SK-N-SH (cell line): ENCODE data around the gene SGCE. TPM values are rescaled to one million over a fixed set of nuclear protein-coding genes. Genes with fewer than 3 reads are reported as not detected.

ENCODE experiments used
- CTCF ChIA-PET: fragments of 300-600, 350-600 bp; formaldehyde crosslinking; extraction: SDS; loops from one replicate; lab custom pipeline; 2021; lab: Yijun Ruan, JAX
- POLR2A ChIA-PET: fragments of 350-600 bp; sonication (Branson Sonifier 250); formaldehyde crosslinking; extraction: SDS; loops from one replicate; lab custom pipeline; 2020; ENCODE audit warnings: antibody characterized with exemption, inconsistent platforms; lab: Yijun Ruan, JAX
- DNase-seq: peaks from one replicate; pipeline ENCODE4 v3.0.0; 2012
- H2AFZ ChIP-seq: fragments of 200-600 bp; sonication (generic); 2 replicates; pipeline ENCODE4 v1.8.1; 2016; ENCODE audit warnings: antibody characterized with exemption, mild to moderate bottlenecking, low read depth
- H3F3A ChIP-seq: fragments of 200-600 bp; sonication (generic); replicated peaks from 2 replicates; pipeline ENCODE3; 2016; ENCODE audit warnings: antibody characterized with exemption, mild to moderate bottlenecking; ENCODE audit not compliant: insufficient read depth
- H3K27ac ChIP-seq, 2 experiments: fragments of 200-500 bp in 1 of 2; fragments of 200-600 bp in 1 of 2; sonication (Bioruptor generic) in 1 of 2; sonication (generic), shearing (Covaris generic) in 1 of 2; 2 replicates each; pipeline versions ENCODE4 v1.5.1 to v1.6.1; 2014 to 2016; ENCODE audit warnings: low read depth in 2 of 2, inconsistent platforms in 1 of 2, low read length in 1 of 2, mild to moderate bottlenecking in 1 of 2, mixed read lengths in 1 of 2
- H3K27me3 ChIP-seq: fragments of 200-600 bp; sonication (generic), shearing (Covaris generic); 2 replicates; pipeline ENCODE4 v1.6.1; 2016; ENCODE audit warnings: mixed run types; ENCODE audit not compliant: insufficient read depth
- H3K36me3 ChIP-seq, 2 experiments: fragments of 200-500 bp in 1 of 2; fragments of 200-600 bp in 1 of 2; sonication (Bioruptor generic) in 1 of 2; sonication (generic) in 1 of 2; replicated peaks in 1 of 2; 2 replicates each; pipeline versions ENCODE3 to v1.5.1; 2014 to 2016; ENCODE audit warnings: low read length in 1 of 2, mild to moderate bottlenecking in 1 of 2; ENCODE audit not compliant: insufficient read depth in 2 of 2, control insufficient read depth in 1 of 2
- H3K4me1 ChIP-seq, 2 experiments: fragments of 200-500 bp in 1 of 2; fragments of 200-600 bp in 1 of 2; sonication (Bioruptor generic) in 1 of 2; sonication (generic), shearing (Covaris generic) in 1 of 2; 2 replicates each; pipeline versions ENCODE4 v1.5.1 to v1.6.1; 2014 to 2016; ENCODE audit warnings: low read depth in 1 of 2, low read length in 1 of 2, mixed run types in 1 of 2; ENCODE audit not compliant: insufficient read depth in 2 of 2, control insufficient read depth in 1 of 2
- H3K4me2 ChIP-seq: fragments of 200-600 bp; sonication (generic), shearing (Covaris generic); 2 replicates; pipeline ENCODE4 v1.6.1; 2017; ENCODE audit warnings: mixed run types
- H3K4me3 ChIP-seq, 2 experiments: fragments of 200-500 bp in 1 of 2; fragments of 200-600 bp in 1 of 2; sonication (Bioruptor generic) in 1 of 2; sonication (generic), shearing (Covaris generic) in 1 of 2; 2 replicates each; pipeline versions ENCODE4 v1.5.1 to v1.8.1; 2014 to 2016; ENCODE audit warnings: low read depth in 2 of 2, inconsistent platforms in 1 of 2, low read length in 1 of 2, mild to moderate bottlenecking in 1 of 2, mixed read lengths in 1 of 2, moderate library complexity in 1 of 2
- H3K79me2 ChIP-seq: fragments of 200-600 bp; sonication (generic); 2 replicates; pipeline ENCODE4 v1.8.1; 2017; ENCODE audit warnings: mild to moderate bottlenecking; ENCODE audit not compliant: insufficient read depth
- H3K9ac ChIP-seq: fragments of 200-600 bp; sonication (generic); 2 replicates; pipeline ENCODE4 v1.6.1; 2017; ENCODE audit warnings: mixed run types
- H3K9me2 ChIP-seq: fragments of 200-600 bp; sonication (generic); 2 replicates; pipeline ENCODE4 v1.6.1; 2017; ENCODE audit warnings: mixed run types
- H3K9me3 ChIP-seq: fragments of 200-600 bp; sonication (generic); 2 replicates; pipeline ENCODE4 v1.6.1; 2017; ENCODE audit warnings: mixed run types, mild to moderate bottlenecking, moderate library complexity
- H4K20me1 ChIP-seq: fragments of 200-600 bp; sonication (generic); 2 replicates; pipeline ENCODE4 v1.6.1; 2017; ENCODE audit warnings: mild to moderate bottlenecking, mixed run types; ENCODE audit not compliant: insufficient read depth
- CHD2 ChIP-seq: fragments of 150-350 bp; IDR thresholded peaks from 2 replicates; pipeline ENCODE4 v1.6.1; 2018; ENCODE audit warnings: low read length; ENCODE audit not compliant: partially characterized antibody
- EP300 ChIP-seq, 2 experiments: IDR thresholded peaks; 2 replicates each; pipeline versions ENCODE4 v1.4.0 to v1.6.1; 2012; ENCODE audit warnings: borderline replicate concordance in 1 of 2, low read depth in 1 of 2, low read length in 1 of 2
- FOSL2 ChIP-seq: IDR thresholded peaks from 2 replicates; pipeline ENCODE4 v1.4.0; 2012; ENCODE audit warnings: low read depth, mild to moderate bottlenecking, moderate library complexity, borderline replicate concordance
- GABPA ChIP-seq: IDR thresholded peaks from 2 replicates; pipeline ENCODE4 v1.4.0; 2012; ENCODE audit warnings: low read depth, mild to moderate bottlenecking
- GATA2 ChIP-seq: sonication (generic); formaldehyde crosslinking; IDR thresholded peaks from 2 replicates; pipeline ENCODE4 v1.5.0; 2020; ENCODE audit warnings: mild to moderate bottlenecking, missing genetic modification reagents
- JUND ChIP-seq: IDR thresholded peaks from 2 replicates; pipeline ENCODE4 v1.4.0; 2012
- MEF2A ChIP-seq: IDR thresholded peaks from 2 replicates; pipeline ENCODE4 v1.4.0; 2012; ENCODE audit warnings: low read depth, borderline replicate concordance
- MXI1 ChIP-seq: IDR thresholded peaks from 2 replicates; pipeline ENCODE4 v1.6.1; 2012; ENCODE audit warnings: mild to moderate bottlenecking, low read depth, low read length, improper control_type of control experiment
- NFIC ChIP-seq: IDR thresholded peaks from 2 replicates; pipeline ENCODE4 v1.4.0; 2012; ENCODE audit warnings: borderline replicate concordance
- NRF1 ChIP-seq: IDR thresholded peaks from 2 replicates; pipeline ENCODE4 v1.6.1; 2012; ENCODE audit warnings: low read depth, mild to moderate bottlenecking, low read length
- POLR2AphosphoS5 ChIP-seq: IDR thresholded peaks from 2 replicates; pipeline ENCODE4 v1.6.1; 2012; ENCODE audit warnings: low read depth, low read length
- RFX5 ChIP-seq: IDR thresholded peaks from 2 replicates; pipeline ENCODE4 v1.6.1; 2012; ENCODE audit warnings: mild to moderate bottlenecking, improper control_type of control experiment, low read length
- SIN3A ChIP-seq: IDR thresholded peaks from 2 replicates; pipeline ENCODE4 v1.6.1; 2012; ENCODE audit warnings: low read depth, mild to moderate bottlenecking, low read length, moderate library complexity, borderline replicate concordance
- SMC3 ChIP-seq: IDR thresholded peaks from 2 replicates; pipeline ENCODE4 v1.6.1; 2012; ENCODE audit warnings: low read depth, low read length, improper control_type of control experiment
- WGBS: methylation state at CpG from one replicate; pipeline ENCODE4 v1.1.6; 2017; ENCODE audit warnings: low lambda C conversion rate; 5-methylcytosine and 5-hydroxymethylcytosine counted together
- polyA plus RNA-seq, 3 experiments: library from polyadenylated mRNA; depleted of rRNA; stranded (reverse); fragments of >200 nt; gene quantifications; 2 replicates each; pipeline ENCODE4 v1.2.3, GENCODE V29; 2012
- TF ChIP-seq, protein P1 (sequence below): fragments of 150-350 bp; IDR thresholded peaks from 2 replicates; pipeline ENCODE4 v1.6.1; 2017; ENCODE audit warnings: antibody characterized with exemption, low read length, low read depth, borderline replicate concordance
- TF ChIP-seq, protein P2 (sequence below): IDR thresholded peaks from 2 replicates; pipeline ENCODE4 v1.4.0; 2012; ENCODE audit warnings: low read depth, borderline replicate concordance

The SGCE gene
- polyA plus RNA-seq, 1 of the 3 experiments (the other 2 are of a cell fraction), result 69.5 TPM

DNA sequence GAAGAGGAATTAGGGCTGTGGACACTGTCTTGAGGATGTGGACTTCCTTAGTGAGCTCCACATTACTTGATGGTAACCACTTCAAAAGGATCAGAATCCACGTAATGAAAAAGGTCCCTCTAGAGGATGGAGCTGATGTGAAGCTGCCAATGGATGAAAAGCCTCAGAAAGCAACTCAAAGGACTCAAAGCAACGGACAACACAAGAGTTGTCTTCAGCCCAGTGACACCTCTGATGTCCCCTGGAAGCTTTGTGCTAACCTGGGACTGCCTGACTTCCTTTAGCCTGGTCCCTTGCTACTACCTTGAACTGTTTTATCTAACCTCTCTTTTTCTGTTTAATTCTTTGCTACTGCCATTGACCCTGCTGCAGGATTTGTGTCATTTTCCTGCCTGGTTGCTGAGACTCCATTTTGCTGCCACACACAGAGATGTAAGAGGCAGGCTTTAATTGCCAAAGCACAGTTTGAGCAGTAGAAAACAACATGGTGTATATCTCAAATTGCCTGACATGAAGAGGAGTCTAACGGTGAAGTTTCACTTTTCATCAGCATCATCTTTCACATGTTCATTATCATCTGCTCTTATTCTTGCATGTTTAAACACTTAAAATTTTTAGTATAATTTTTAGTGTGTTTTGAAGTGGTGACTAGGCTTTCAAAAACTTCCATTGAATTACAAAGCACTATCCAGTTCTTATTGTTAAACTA is 11.1 kb upstream of the SGCE start (continued):
- no peak for TF ChIP-seq EP300 (IDR thresholded peaks at IDR 0.05; ENCODE audit: borderline replicate concordance in 1 of 2, low read depth in 1 of 2, low read length in 1 of 2)
- TF ChIP-seq, protein P1, sequence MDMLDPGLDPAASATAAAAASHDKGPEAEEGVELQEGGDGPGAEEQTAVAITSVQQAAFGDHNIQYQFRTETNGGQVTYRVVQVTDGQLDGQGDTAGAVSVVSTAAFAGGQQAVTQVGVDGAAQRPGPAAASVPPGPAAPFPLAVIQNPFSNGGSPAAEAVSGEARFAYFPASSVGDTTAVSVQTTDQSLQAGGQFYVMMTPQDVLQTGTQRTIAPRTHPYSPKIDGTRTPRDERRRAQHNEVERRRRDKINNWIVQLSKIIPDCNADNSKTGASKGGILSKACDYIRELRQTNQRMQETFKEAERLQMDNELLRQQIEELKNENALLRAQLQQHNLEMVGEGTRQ, result no peak
- no peak for TF ChIP-seq NFIC
- TF ChIP-seq POLR2AphosphoS5, result no peak
- no peak for TF ChIP-seq SMC3
- no peak for TF ChIP-seq MEF2A

DNA sequence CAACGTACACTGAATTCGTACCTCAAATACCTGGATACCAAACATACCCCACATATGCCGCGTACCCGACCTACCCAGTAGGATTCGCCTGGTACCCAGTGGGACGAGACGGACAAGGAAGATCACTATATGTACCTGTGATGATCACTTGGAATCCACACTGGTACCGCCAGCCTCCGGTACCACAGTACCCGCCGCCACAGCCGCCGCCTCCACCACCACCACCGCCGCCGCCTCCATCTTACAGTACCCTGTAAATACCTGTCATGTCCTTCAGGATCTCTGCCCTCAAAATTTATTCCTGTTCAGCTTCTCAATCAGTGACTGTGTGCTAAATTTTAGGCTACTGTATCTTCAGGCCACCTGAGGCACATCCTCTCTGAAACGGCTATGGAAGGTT is 9.5 kb upstream of the SGCE start:
- no peak for TF ChIP-seq FOSL2
- no peak for TF ChIP-seq NRF1
- TF ChIP-seq GATA2 (CRISPR knock-in tag), result no peak
- no peak for TF ChIP-seq GABPA
- TF ChIP-seq, protein P2, sequence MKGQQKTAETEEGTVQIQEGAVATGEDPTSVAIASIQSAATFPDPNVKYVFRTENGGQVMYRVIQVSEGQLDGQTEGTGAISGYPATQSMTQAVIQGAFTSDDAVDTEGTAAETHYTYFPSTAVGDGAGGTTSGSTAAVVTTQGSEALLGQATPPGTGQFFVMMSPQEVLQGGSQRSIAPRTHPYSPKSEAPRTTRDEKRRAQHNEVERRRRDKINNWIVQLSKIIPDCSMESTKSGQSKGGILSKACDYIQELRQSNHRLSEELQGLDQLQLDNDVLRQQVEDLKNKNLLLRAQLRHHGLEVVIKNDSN, result no peak
- TF ChIP-seq POLR2AphosphoS5, result no peak
- TF ChIP-seq JUND, result no peak
- no peak for TF ChIP-seq CHD2
- no peak for TF ChIP-seq SIN3A
- no peak for TF ChIP-seq EP300 (IDR thresholded peaks at IDR 0.05; ENCODE audit: borderline replicate concordance in 1 of 2, low read depth in 1 of 2, low read length in 1 of 2)
- no peak for TF ChIP-seq MXI1
- TF ChIP-seq, protein P1, result no peak
- no peak for TF ChIP-seq RFX5
- Histone ChIP-seq H3K9me3 (no peaks in the 10 kb centered on the region), H3K4me1 (no peaks in the 10 kb centered on the region; a peak in 1 of 4 replicates), H2AFZ (no peak overlapping the region), H3F3A (no peaks in the 10 kb centered on the region), H3K9ac (no peak overlapping the region), H4K20me1 (no peaks in the 10 kb centered on the region), H3K9me2 (no peaks in the 10 kb centered on the region), H3K27ac (no peak overlapping the region), H3K4me2 (no peak overlapping the region), H3K36me3 (peaks cover 0 to 6% of the 10 kb centered on the region in 2 experiments), H3K79me2 (no peaks in the 10 kb centered on the region), H3K4me3 (no peak overlapping the region), H3K27me3 (no peaks in the 10 kb centered on the region)
- ChIA-PET POLR2A (no interaction called here), CTCF (no interaction called here)
- WGBS, result 97% methylated on average over 18 of the region's 18 CpGs
- no peak for DNase-seq
